Tibial nerve (tissue), 4 donors: Measurements from ENCODE around the gene GAB1. TPM values are rescaled to one million over a fixed set of nuclear protein-coding genes. Genes with fewer than 3 reads are reported as not detected.

ENCODE experiments used
- DNase-seq, 2 donors: peaks; one replicate each; pipeline ENCODE4 v3.0.0-alpha.2; 2019; ENCODE audit warnings: low spot score in 2 of 2
- H3K27ac ChIP-seq, 4 donors: fragments of 200-600 bp; sonication (generic) in 3 of 4; one replicate each; pipeline ENCODE4 v1.5.1; 2017 to 2019; ENCODE audit warnings: mild to moderate bottlenecking in 1 of 4
- H3K27me3 ChIP-seq, 2 donors: fragments of 200-600 bp; sonication (generic) in 1 of 2; one replicate each; pipeline versions ENCODE4 v1.5.1 to v1.6.0; 2017 to 2019
- H3K36me3 ChIP-seq, 3 donors: fragments of 200-600 bp; sonication (generic); one replicate each; pipeline ENCODE4 v1.5.1; 2018 to 2019
- H3K4me1 ChIP-seq, 4 donors: fragments of 200-600 bp; sonication (generic) in 3 of 4; one replicate each; pipeline ENCODE4 v1.5.1; 2017 to 2019
- H3K4me3 ChIP-seq, 4 donors: fragments of 200-600 bp; sonication (generic) in 3 of 4; one replicate each; pipeline ENCODE4 v1.5.1; 2017 to 2019; ENCODE audit warnings: mild to moderate bottlenecking in 1 of 4, moderate library complexity in 1 of 4
- H3K9me3 ChIP-seq, 4 donors: fragments of 200-600 bp; sonication (generic) in 3 of 4; one replicate each; pipeline ENCODE4 v1.5.1; 2017 to 2019
- CTCF ChIP-seq, 5 experiments: fragments of 200-600 bp in 3 of 5; fragments of 450-650 bp in 2 of 5; sonication (generic) in 3 of 5; IDR thresholded peaks; one replicate each; pipeline ENCODE4 v1.5.1; 2016 to 2019; ENCODE audit warnings: antibody characterized with exemption in 5 of 5, mild to moderate bottlenecking in 3 of 5, moderate library complexity in 2 of 5
- EP300 ChIP-seq, 2 donors: sonication (generic); formaldehyde crosslinking; IDR thresholded peaks; one replicate each; pipeline ENCODE4 v1.6.1; 2017; ENCODE audit warnings: antibody characterized with exemption in 2 of 2, mild to moderate bottlenecking in 1 of 2
- POLR2A ChIP-seq, 2 donors: fragments of 450-650 bp; IDR thresholded peaks; one replicate each; pipeline ENCODE4 v1.6.1; 2017; ENCODE audit warnings: antibody characterized with exemption in 2 of 2, mild to moderate bottlenecking in 2 of 2, moderate library complexity in 2 of 2
- WGBS, 2 donors: methylation state at CpG; one replicate each; pipeline ENCODE4 v1.1.5; 2018; 5-methylcytosine and 5-hydroxymethylcytosine counted together
- total RNA-seq, 4 donors: library from RNA; depleted of rRNA; stranded (reverse); fragments of >200 nt; gene quantifications; one replicate each; pipeline ENCODE4 v1.1.0, GENCODE V29; 2016

The GAB1 gene
- total RNA-seq, 4 donors from 2014 or later = 50.7 to 123 (median 81.4) TPM

DNA sequence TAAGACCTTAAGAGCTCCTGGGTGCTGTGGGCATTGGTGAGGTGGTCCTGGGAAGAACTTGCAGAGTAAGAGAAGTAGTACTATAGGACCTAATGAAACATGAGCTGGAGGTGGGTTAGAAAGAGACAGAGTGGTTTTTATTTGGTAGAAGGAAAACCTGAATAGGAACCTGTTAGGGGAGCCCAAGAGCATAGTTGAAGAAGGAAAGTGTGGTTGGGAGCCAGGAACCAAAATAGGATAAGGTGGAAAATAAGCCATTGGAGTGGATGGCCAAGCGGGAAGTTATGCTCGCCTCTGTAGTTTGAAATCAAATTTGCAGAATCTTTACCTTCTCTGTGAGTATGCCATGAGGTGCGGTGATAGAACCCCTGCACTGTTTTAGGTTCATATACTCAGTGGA is 26.7 kb downstream of the GAB1 start:
- Histone ChIP-seq H3K36me3 (no peaks in the 10 kb centered on the region), H3K4me1 (peaks cover 3 to 89% (median 41%) of the 10 kb centered on the region in 4 donors), H3K4me3 (no peak overlapping the region), H3K9me3 (no peaks in the 10 kb centered on the region), H3K27me3 (no peaks in the 10 kb centered on the region), H3K27ac (peak overlapping the region in 1 of 4 donors; percentile 74)
- 91 to 92% methylated on average over 3 of the region's 3 CpGs for WGBS, 2 donors
- TF ChIP-seq POLR2A (IDR thresholded peaks at IDR 0.05) (no peak), CTCF (IDR thresholded peaks at IDR 0.05) (no peak), EP300 (IDR thresholded peaks at IDR 0.05) (no peak)
- no peak for DNase-seq

DNA sequence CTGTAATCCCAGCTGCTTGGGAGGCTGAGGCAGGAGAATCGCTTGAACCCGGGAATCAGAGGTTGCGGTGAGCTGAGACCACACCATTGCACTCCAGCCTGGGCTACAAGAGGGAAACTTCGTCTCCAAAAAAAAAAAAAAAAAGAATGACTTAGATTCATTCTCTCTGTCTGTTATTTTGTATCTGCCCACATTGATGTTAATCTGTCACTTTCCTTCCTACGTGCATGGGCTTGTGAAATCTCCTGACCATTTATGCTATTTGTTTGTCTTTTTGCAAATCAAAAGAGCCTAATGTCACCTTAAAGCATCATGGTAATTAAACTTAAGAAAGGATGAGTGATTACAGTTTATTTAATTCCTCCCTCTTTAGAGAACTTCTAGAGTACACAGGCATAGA is 27.4 kb downstream of the GAB1 start:
- DNase-seq = no peak
- TF ChIP-seq POLR2A (IDR thresholded peaks at IDR 0.05) (no peak), CTCF (IDR thresholded peaks at IDR 0.05) (no peak)
- H3K9me3 ChIP-seq = no peaks in the 10 kb centered on the region
- H3K4me3 ChIP-seq = no peak overlapping the region
- H3K4me1 ChIP-seq = peaks cover 3 to 89% (median 36%) of the 10 kb centered on the region in 4 donors
- WGBS, 2 donors = 68 to 71% methylated on average over 5 of the region's 5 CpGs
- H3K27me3 ChIP-seq = no peaks in the 10 kb centered on the region
- H3K36me3 ChIP-seq = no peaks in the 10 kb centered on the region
- peak overlapping the region in 1 of 4 donors; percentile 74 for H3K27ac ChIP-seq

DNA sequence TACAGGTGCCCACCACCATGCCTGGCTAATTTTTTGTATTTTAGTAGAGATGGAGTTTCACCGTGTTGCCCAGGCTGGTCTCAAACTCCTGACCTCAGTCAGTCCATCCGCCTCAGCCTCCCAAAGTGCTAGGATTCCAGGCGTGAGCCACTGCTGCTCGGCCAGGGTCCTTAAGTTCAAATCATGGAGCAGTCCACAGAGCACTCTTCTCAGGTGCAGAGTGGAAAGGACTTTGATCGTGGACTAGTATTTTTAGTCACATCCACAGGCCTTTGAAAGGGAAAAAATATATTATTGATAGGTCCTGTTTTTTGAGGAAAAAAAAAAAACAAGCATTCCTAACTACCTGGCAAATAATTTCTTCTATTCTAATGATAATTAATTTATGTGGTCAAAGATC is 31.2 kb downstream of the GAB1 start:
- no peak for DNase-seq
- no peak for TF ChIP-seq POLR2A (IDR thresholded peaks at IDR 0.05)
- TF ChIP-seq EP300 (IDR thresholded peaks at IDR 0.05) = no peak
- TF ChIP-seq CTCF (IDR thresholded peaks at IDR 0.05) = no peak
- Histone ChIP-seq H3K36me3 (no peaks in the 10 kb centered on the region), H3K27me3 (no peaks in the 10 kb centered on the region), H3K4me1 (peaks cover 0 to 71% (median 15%) of the 10 kb centered on the region in 4 donors), H3K27ac (peak overlapping the region in 2 of 4 donors; percentile 37 to 52), H3K4me3 (no peak overlapping the region), H3K9me3 (no peaks in the 10 kb centered on the region)
- WGBS, 2 donors = 85 to 92% methylated on average over 5 of the region's 5 CpGs

DNA sequence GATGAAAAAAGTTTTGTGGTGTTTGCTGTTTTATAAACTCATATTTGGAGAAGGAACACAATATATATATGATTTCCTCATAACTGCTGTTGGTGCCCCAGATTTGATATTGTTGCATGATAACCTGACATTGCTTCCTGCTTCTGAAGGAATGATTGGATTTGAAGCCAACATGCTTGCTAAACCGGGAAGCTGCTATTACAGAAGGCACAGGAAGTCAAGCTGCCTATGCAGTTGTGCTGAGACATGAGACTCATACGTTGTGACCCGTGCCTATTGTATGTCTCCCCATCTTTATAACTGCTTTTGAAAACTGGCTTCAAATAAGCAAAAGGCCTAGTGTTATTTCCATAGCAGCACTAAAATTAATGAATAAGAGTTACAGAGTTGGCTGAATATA is 32.9 kb downstream of the GAB1 start:
- no peaks in the 10 kb centered on the region for H3K27me3 ChIP-seq
- H3K4me3 ChIP-seq = no peak overlapping the region
- DNase-seq = no peak
- 10 to 24% methylated on average over 3 of the region's 3 CpGs for WGBS, 2 donors
- H3K36me3 ChIP-seq = no peaks in the 10 kb centered on the region
- peaks cover 0 to 72% (median 15%) of the 10 kb centered on the region in 4 donors for H3K4me1 ChIP-seq
- TF ChIP-seq CTCF (IDR thresholded peaks at IDR 0.05) (no peak), EP300 (IDR thresholded peaks at IDR 0.05) (peak in 1 of 2 donors; percentile 51), POLR2A (IDR thresholded peaks at IDR 0.05) (no peak)
- H3K27ac ChIP-seq = peak overlapping the region in 2 of 4 donors; percentile 43 to 74
- H3K9me3 ChIP-seq = no peaks in the 10 kb centered on the region

GRCh38 chr4:143372093-143372915 is 35.6 kb downstream of the GAB1 start:
- Histone ChIP-seq H3K27ac (peak overlapping the region in 2 of 4 donors; percentile 63 to 86), H3K36me3 (no peaks in the 10 kb centered on the region), H3K27me3 (no peaks in the 10 kb centered on the region), H3K4me3 (no peak overlapping the region), H3K4me1 (peaks cover 0 to 77% (median 38%) of the 10 kb centered on the region in 4 donors), H3K9me3 (no peaks in the 10 kb centered on the region)
- DNase-seq = no peak
- 93% methylated on average over 1 of the region's 1 CpG for WGBS, 2 donors
- no peak for TF ChIP-seq CTCF (IDR thresholded peaks at IDR 0.05)
- TF ChIP-seq POLR2A (IDR thresholded peaks at IDR 0.05) = no peak
- TF ChIP-seq EP300 (IDR thresholded peaks at IDR 0.05) = no peak
